Activated T-helper 2 cell treated with anti-CD3 and anti-CD28 coated beads, Interferon-gamma antibody, Interleukin-2, Interleukin-4, amounts not matched to agents 10 μg/mL and 5 μg/mL and 100 μg/mL, durations not matched to agents 14 hours and 24 hours and 36 hours (primary cell): ENCODE data around the gene GMPR. TPM values are rescaled to one million over a fixed set of nuclear protein-coding genes. Genes with fewer than 3 reads are reported as not detected.
"Not testable (repeated sequence)": the region's sequence is repeated elsewhere in the genome, so short reads cannot be mapped to it uniquely, and the experiment has no call there.

Source experiments
- DNase-seq: peaks from one replicate; pipeline ENCODE4 v3.0.0; 2021; ENCODE audit warnings: low spot score
- H3K27ac Mint-ChIP-seq: one replicate; pipeline ENCODE4 v1.8.0; 2021; ENCODE audit warnings: mixed read lengths
- H3K27me3 Mint-ChIP-seq: one replicate; pipeline ENCODE4 v1.8.0; 2021; ENCODE audit warnings: low read depth, mixed read lengths
- H3K36me3 Mint-ChIP-seq: one replicate; pipeline ENCODE4 v1.8.0; 2021; ENCODE audit warnings: low read depth, mixed read lengths
- H3K4me1 Mint-ChIP-seq: one replicate; pipeline ENCODE4 v1.8.0; 2021; ENCODE audit warnings: low read depth, mixed read lengths
- H3K4me3 Mint-ChIP-seq: one replicate; pipeline ENCODE4 v1.8.0; 2021; ENCODE audit warnings: low read depth, mild to moderate bottlenecking, moderate library complexity, mixed read lengths
- H3K9me3 Mint-ChIP-seq: one replicate; pipeline ENCODE4 v1.8.0; 2021; ENCODE audit warnings: mixed read lengths
- intact Hi-C: fragments of 100-400 bp; cut with micrococcal nuclease; formaldehyde crosslinking; loops from one replicate; pipeline ENCODE4 v1.15.1; 2023
- total RNA-seq: library from RNA; stranded (reverse); gene quantifications from 2 replicates; pipeline ENCODE4 v1.2.3, GENCODE V29; 2022

The GMPR gene
- total RNA-seq, 1 donor from 2014 or later, result 1.0 TPM

- Mint-ChIP-seq H3K27ac (no peak overlapping the region), H3K4me3 (no peak overlapping the region), H3K4me1 (peaks cover 10% of the 10 kb centered on the region), H3K27me3 (peaks cover 38% of the 10 kb centered on the region), H3K9me3 (no peaks in the 10 kb centered on the region), H3K36me3 (no peaks in the 10 kb centered on the region)
- intact Hi-C loops, result loop anchor here (10.0 kb wide), 2 partner anchors 684 to 714 kb away; no protein-coding TSS in a partner anchor
- no peak for DNase-seq
Observed at GRCh38 chr6:16208989-16209388, 29.4 kb upstream of the GMPR start.

GRCh38 chr6:16209539-16209938, 28.8 kb upstream of the GMPR start:
- Mint-ChIP-seq H3K4me1 (peaks cover 11% of the 10 kb centered on the region), H3K4me3 (no peak overlapping the region), H3K27ac (no peak overlapping the region), H3K9me3 (no peaks in the 10 kb centered on the region), H3K27me3 (peaks cover 41% of the 10 kb centered on the region), H3K36me3 (no peaks in the 10 kb centered on the region)
- no peak for DNase-seq
- intact Hi-C loops, result loop anchor here (10.0 kb wide), 2 partner anchors 685 to 715 kb away; no protein-coding TSS in a partner anchor

- no peaks in the 10 kb centered on the region for H3K36me3 Mint-ChIP-seq
- no peaks in the 10 kb centered on the region for H3K9me3 Mint-ChIP-seq
- peaks cover 12% of the 10 kb centered on the region for H3K4me1 Mint-ChIP-seq
- intact Hi-C loops, result no loop called here
- peaks cover 49% of the 10 kb centered on the region for H3K27me3 Mint-ChIP-seq
- no peak overlapping the region for H3K4me3 Mint-ChIP-seq
- DNase-seq, result no peak
- no peak overlapping the region for H3K27ac Mint-ChIP-seq
Observed at GRCh38 chr6:16212276-16212675, 26.1 kb upstream of the GMPR start.

GRCh38 chr6:16216501-16217155, 21.8 kb upstream of the GMPR start:
- Mint-ChIP-seq H3K4me3 (no peak overlapping the region), H3K4me1 (peaks cover 12% of the 10 kb centered on the region), H3K27me3 (peaks cover 31% of the 10 kb centered on the region), H3K27ac (no peak overlapping the region), H3K9me3 (no peaks in the 10 kb centered on the region), H3K36me3 (no peaks in the 10 kb centered on the region)
- DNase-seq, result no peak
- intact Hi-C loops, result no loop called here

GRCh38 chr6:16217156-16217721, 21.1 kb upstream of the GMPR start:
- Mint-ChIP-seq H3K27me3 (peaks cover 26% of the 10 kb centered on the region), H3K4me3 (no peak overlapping the region), H3K4me1 (peaks cover 12% of the 10 kb centered on the region), H3K36me3 (no peaks in the 10 kb centered on the region), H3K27ac (no peak overlapping the region), H3K9me3 (no peaks in the 10 kb centered on the region)
- no peak for DNase-seq
- intact Hi-C loops, result no loop called here

GRCh38 chr6:16222826-16223225, 15.6 kb upstream of the GMPR start:
- intact Hi-C loops, result no loop called here
- Mint-ChIP-seq H3K4me3 (no peak overlapping the region), H3K9me3 (no peaks in the 10 kb centered on the region), H3K27ac (no peak overlapping the region), H3K27me3 (peaks cover 11% of the 10 kb centered on the region), H3K4me1 (no peaks in the 10 kb centered on the region), H3K36me3 (no peaks in the 10 kb centered on the region)
- DNase-seq, result no peak

- Mint-ChIP-seq H3K27me3 (peaks cover 11% of the 10 kb centered on the region), H3K36me3 (no peaks in the 10 kb centered on the region), H3K27ac (no peak overlapping the region), H3K9me3 (no peaks in the 10 kb centered on the region), H3K4me3 (no peak overlapping the region), H3K4me1 (no peaks in the 10 kb centered on the region)
- DNase-seq, result no peak
- intact Hi-C loops, result no loop called here
Observed at GRCh38 chr6:16223362-16223761, 15.0 kb upstream of the GMPR start.

GRCh38 chr6:16224409-16224808, 14.0 kb upstream of the GMPR start:
- peaks cover 9% of the 10 kb centered on the region for H3K27me3 Mint-ChIP-seq
- no peak for DNase-seq
- H3K9me3 Mint-ChIP-seq, result no peaks in the 10 kb centered on the region
- H3K4me3 Mint-ChIP-seq, result no peak overlapping the region
- H3K4me1 Mint-ChIP-seq, result no peaks in the 10 kb centered on the region
- no peaks in the 10 kb centered on the region for H3K36me3 Mint-ChIP-seq
- intact Hi-C loops, result no loop called here
- no peak overlapping the region for H3K27ac Mint-ChIP-seq

GRCh38 chr6:16225062-16225731, 13.2 kb upstream of the GMPR start:
- H3K4me1 Mint-ChIP-seq, H3K9me3 Mint-ChIP-seq, H3K36me3 Mint-ChIP-seq, H3K27ac Mint-ChIP-seq, DNase-seq, H3K27me3 Mint-ChIP-seq, intact Hi-C loops, H3K4me3 Mint-ChIP-seq: not testable (repeated sequence)

- H3K4me3 Mint-ChIP-seq, H3K27ac Mint-ChIP-seq, intact Hi-C loops, H3K27me3 Mint-ChIP-seq, H3K9me3 Mint-ChIP-seq, H3K4me1 Mint-ChIP-seq, H3K36me3 Mint-ChIP-seq, DNase-seq: not testable (repeated sequence)
Observed at GRCh38 chr6:16226117-16227047, 12.0 kb upstream of the GMPR start.

- H3K27ac Mint-ChIP-seq, result no peak overlapping the region
- H3K4me1 Mint-ChIP-seq, result no peaks in the 10 kb centered on the region
- H3K9me3 Mint-ChIP-seq, result no peaks in the 10 kb centered on the region
- H3K4me3 Mint-ChIP-seq, result no peak overlapping the region
- DNase-seq, result no peak
- intact Hi-C loops, result no loop called here
- H3K27me3 Mint-ChIP-seq, result peaks cover 9% of the 10 kb centered on the region
- no peaks in the 10 kb centered on the region for H3K36me3 Mint-ChIP-seq
Observed at GRCh38 chr6:16227048-16227562, 11.3 kb upstream of the GMPR start.

GRCh38 chr6:16227605-16228004, 10.8 kb upstream of the GMPR start:
- intact Hi-C loops, result no loop called here
- H3K4me3 Mint-ChIP-seq, result no peak overlapping the region
- DNase-seq, result no peak

More at GRCh38 chr6:16227605-16228004, 10.8 kb upstream of the GMPR start:
- H3K36me3 Mint-ChIP-seq, result no peaks in the 10 kb centered on the region
- peaks cover 9% of the 10 kb centered on the region for H3K27me3 Mint-ChIP-seq
- H3K4me1 Mint-ChIP-seq, result no peaks in the 10 kb centered on the region
- H3K9me3 Mint-ChIP-seq, result no peaks in the 10 kb centered on the region
- H3K27ac Mint-ChIP-seq, result no peak overlapping the region
